Fibroblast of lung (primary cell): ENCODE data around the gene LRP2BP.

Experiments used
- CTCF ChIP-seq, 2 donors: IDR thresholded peaks in 1 of 2; conservative IDR thresholded peaks in 1 of 2; 1 replicate in 1 of 2; 2 replicates in 1 of 2; pipeline ENCODE4 v1.5.1; 2011 to 2012; ENCODE audit warnings: low read length in 2 of 2, control low read depth in 1 of 2, inconsistent platforms in 1 of 2, low read depth in 1 of 2, mild to moderate bottlenecking in 1 of 2
- EZH2 ChIP-seq: IDR thresholded peaks from 2 replicates; pipeline ENCODE4 v1.5.1; 2012; ENCODE audit warnings: low read length, control low read depth, mild to moderate bottlenecking; ENCODE audit errors: missing control alignments

- TF ChIP-seq CTCF (conservative IDR thresholded peaks at IDR 0.05 in 1 of 2, IDR thresholded peaks at IDR 0.05 in 1 of 2; ENCODE audit: low read depth in 1 of 2, low read length in 2 of 2) (no peak), EZH2 (no peak)
Measured at GRCh38 chr4:185359767-185360446, 35.8 kb downstream of the LRP2BP start.
